SK-N-MC (cell line): ENCODE data around the gene UBAC2.

Experiments
- EZH2 ChIP-seq: fragments of 200-600 bp; sonication (generic); IDR thresholded peaks from one replicate; pipeline ENCODE4 v1.6.1; 2017; ENCODE audit warnings: antibody characterized with exemption
- FOXP2 ChIP-seq: optimal IDR thresholded peaks from 2 replicates; pipeline ENCODE3; 2011; ENCODE audit warnings: mild to moderate bottlenecking, moderate library complexity; ENCODE audit not compliant: insufficient read depth; ENCODE audit errors: extremely low read length, control extremely low read depth
- POLR2AphosphoS5 ChIP-seq: IDR thresholded peaks from 2 replicates; pipeline ENCODE4 v1.6.1; 2012; ENCODE audit warnings: mild to moderate bottlenecking, low read depth, low read length, borderline replicate concordance

DNA sequence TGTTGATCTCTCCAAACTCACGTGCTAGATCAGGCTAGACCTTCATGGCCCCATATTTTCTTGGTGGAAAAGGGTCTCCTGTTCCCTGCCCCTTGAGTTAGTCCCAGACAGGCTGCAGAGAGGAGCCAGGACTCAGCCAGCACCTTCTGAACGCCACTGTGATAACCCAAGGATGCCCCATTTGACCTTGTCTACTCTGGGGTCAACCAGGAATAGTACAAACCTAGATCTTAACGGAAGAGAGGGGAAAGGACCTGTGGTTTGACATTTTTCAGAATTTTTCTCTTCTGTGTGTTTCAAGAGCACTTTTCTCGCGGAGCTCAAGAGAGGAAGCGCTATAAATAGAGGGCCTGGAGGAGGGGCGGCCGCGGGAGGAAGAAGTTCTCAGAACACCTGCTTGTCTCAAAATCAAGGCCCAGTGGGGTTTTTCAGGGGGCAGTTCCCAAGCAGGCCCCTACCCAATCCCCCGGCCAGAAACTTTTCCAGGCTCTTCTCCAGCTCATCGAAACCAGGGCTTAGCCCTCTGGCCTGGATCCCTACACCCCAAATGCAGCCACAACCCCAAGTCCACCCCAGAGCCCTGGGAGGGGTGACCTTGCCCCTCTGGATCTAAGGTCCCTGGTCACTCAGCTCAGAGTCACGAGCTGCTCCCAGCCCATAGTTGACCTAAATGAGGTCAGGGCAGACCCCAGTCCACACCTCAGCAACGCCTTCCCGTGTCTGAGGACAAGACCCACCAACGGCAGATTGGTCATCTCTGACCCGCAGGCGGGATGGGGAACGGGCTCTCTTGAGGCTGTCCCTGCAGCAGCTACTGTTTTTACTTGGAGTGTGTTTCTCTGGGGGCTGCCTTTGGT, 225.1 kb downstream of the UBAC2 start:
- TF ChIP-seq POLR2AphosphoS5 (no peak), EZH2 (no peak), FOXP2 (no peak)
